Stomach smooth muscle (tissue), 2 donors: ENCODE measurements around the gene MRPS34.

ENCODE experiments used
- H3K27ac ChIP-seq: one replicate; pipeline ENCODE4 v1.7.0; 2013; ENCODE audit warnings: mild to moderate bottlenecking, low read length, inconsistent platforms
- H3K27me3 ChIP-seq, 2 donors: one replicate each; pipeline ENCODE4 v1.7.0; 2013; ENCODE audit warnings: low read length in 2 of 2; ENCODE audit not compliant: insufficient read depth in 2 of 2, control insufficient read depth in 1 of 2
- H3K36me3 ChIP-seq, 2 donors: one replicate each; pipeline ENCODE4 v1.7.0; 2013; ENCODE audit warnings: low read length in 2 of 2; ENCODE audit not compliant: control insufficient read depth in 2 of 2, insufficient read depth in 2 of 2
- H3K4me1 ChIP-seq: one replicate; pipeline ENCODE4 v1.7.0; 2013; ENCODE audit warnings: low read length; ENCODE audit not compliant: control insufficient read depth, insufficient read depth
- H3K4me3 ChIP-seq, 2 donors: one replicate each; pipeline ENCODE4 v1.7.0; 2013; ENCODE audit warnings: low read length in 2 of 2
- H3K9ac ChIP-seq, 2 donors: one replicate each; pipeline ENCODE4 v1.7.0; 2013; ENCODE audit warnings: low read length in 2 of 2, mild to moderate bottlenecking in 1 of 2
- H3K9me3 ChIP-seq, 2 donors: one replicate each; pipeline ENCODE4 v1.7.0; 2013; ENCODE audit warnings: low read length in 2 of 2; ENCODE audit not compliant: control insufficient read depth in 2 of 2
- donor health status: healthy.
- donor health status: Pancreatic carcinoma.

MRPS34 gene

GRCh38 chr16:1747934-1748333 is 25.0 kb downstream of the MRPS34 start:
- H3K9me3 ChIP-seq = no peaks in the 10 kb centered on the region
- H3K27me3 ChIP-seq = no peaks in the 10 kb centered on the region
- H3K9ac ChIP-seq = no peak overlapping the region
- no peak overlapping the region for H3K4me3 ChIP-seq
- H3K27ac ChIP-seq = no peak overlapping the region
- H3K36me3 ChIP-seq = peaks cover 36 to 57% of the 10 kb centered on the region in 2 donors
- H3K4me1 ChIP-seq = no peaks in the 10 kb centered on the region

- Histone ChIP-seq H3K27ac (no peak overlapping the region), H3K9ac (no peak overlapping the region), H3K9me3 (no peaks in the 10 kb centered on the region), H3K27me3 (no peaks in the 10 kb centered on the region), H3K4me1 (no peaks in the 10 kb centered on the region), H3K4me3 (no peak overlapping the region), H3K36me3 (peaks cover 34 to 53% of the 10 kb centered on the region in 2 donors)
These were observed 26.2 kb downstream of the MRPS34 start for GRCh38 chr16:1746693-1747195.

GRCh38 chr16:1745900-1746692 is 26.8 kb downstream of the MRPS34 start:
- H3K9me3 ChIP-seq = no peaks in the 10 kb centered on the region
- no peak overlapping the region for H3K9ac ChIP-seq

GRCh38 chr16:1745181-1745899 is 27.6 kb downstream of the MRPS34 start:
- H3K4me3 ChIP-seq = no peak overlapping the region
- H3K27ac ChIP-seq = no peak overlapping the region
- peaks cover 38 to 58% of the 10 kb centered on the region in 2 donors for H3K36me3 ChIP-seq

More at GRCh38 chr16:1745900-1746692, 26.8 kb downstream of the MRPS34 start:
- no peaks in the 10 kb centered on the region for H3K27me3 ChIP-seq
- H3K4me1 ChIP-seq = no peaks in the 10 kb centered on the region
- H3K36me3 ChIP-seq = peaks cover 34 to 51% of the 10 kb centered on the region in 2 donors
- no peak overlapping the region for H3K27ac ChIP-seq
- no peak overlapping the region for H3K4me3 ChIP-seq

DNA sequence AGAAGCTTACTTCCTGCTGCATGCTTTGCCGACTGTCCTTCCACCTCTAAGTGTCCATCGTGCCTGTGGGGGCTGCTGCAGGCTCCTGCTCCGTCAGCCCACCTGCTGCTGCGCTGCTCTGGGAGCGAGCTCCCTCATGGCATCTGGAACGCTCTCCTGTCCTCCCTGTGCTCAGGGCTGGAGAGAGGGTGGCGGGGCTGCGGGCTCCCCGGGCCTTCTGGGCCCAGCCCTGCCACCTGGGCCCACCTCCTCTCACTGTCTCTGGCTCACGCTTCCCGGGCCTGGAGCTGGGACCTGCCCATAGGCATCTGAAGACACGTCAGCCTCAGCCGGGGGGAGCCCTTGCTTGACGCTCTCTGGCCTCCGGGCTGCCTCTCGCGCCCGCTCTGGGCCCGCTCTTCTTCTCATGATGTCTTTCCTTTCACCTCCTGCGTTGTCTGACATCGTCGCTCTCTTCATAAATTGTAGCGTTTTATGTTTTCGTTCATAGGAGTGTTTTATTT is 28.5 kb downstream of the MRPS34 start:
- H3K4me3 ChIP-seq = no peak overlapping the region
- H3K27me3 ChIP-seq = no peaks in the 10 kb centered on the region
- H3K36me3 ChIP-seq = peaks cover 34 to 56% of the 10 kb centered on the region in 2 donors
- H3K9me3 ChIP-seq = no peaks in the 10 kb centered on the region
- H3K9ac ChIP-seq = no peak overlapping the region
- no peaks in the 10 kb centered on the region for H3K4me1 ChIP-seq
- H3K27ac ChIP-seq = no peak overlapping the region

More at GRCh38 chr16:1745181-1745899, 27.6 kb downstream of the MRPS34 start:
- Histone ChIP-seq H3K4me1 (no peaks in the 10 kb centered on the region), H3K9ac (no peak overlapping the region), H3K9me3 (no peaks in the 10 kb centered on the region), H3K27me3 (no peaks in the 10 kb centered on the region)

DNA sequence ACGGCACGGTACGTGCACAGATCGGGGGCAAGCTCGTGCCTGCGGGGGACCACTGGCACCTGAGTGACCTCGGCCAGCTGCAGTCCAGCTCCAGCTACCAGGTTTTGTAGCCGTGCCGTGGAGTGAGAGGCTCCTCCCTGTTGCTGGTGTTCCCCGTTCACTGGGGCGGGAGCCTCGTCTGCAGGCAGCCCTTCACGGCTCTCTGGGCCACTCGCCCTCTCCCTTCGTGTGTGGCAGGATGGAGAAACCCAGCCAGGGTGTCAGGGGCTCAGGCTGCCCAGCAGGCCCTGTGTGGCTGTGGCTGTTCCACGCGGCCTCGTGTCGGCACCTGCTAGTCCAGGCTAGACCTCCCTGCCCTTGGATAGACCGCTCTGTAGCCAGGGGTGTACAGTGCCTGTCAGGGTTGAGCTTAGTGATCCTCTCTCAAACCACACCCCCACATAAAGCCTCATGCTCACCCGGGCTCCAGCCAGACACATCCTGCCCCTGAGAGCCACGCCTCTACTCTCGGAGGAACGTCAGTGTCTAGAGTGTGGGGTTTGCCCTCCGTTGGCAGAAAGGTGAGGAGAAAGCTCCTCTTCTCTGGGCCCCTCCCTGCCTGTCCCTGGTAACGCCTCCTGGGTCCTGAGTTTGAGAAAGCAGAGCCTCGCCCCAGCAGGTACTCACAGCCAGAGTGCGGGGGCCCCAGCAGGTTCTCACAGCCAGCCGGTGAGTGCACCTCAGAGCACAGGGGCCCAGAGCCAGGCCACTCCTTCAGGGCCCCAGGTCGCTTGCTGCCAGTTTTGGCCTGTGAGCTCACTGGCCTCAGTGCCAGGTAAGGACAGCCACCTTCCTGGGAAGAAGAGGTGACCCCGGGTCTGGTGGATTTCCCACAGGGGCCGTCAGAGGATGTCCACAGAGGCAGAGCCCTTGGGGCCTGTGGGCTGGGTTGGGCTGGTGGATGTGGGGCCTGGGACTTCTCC is 29.3 kb downstream of the MRPS34 start:
- Histone ChIP-seq H3K4me3 (no peak overlapping the region), H3K9ac (no peak overlapping the region), H3K36me3 (peaks cover 27 to 48% of the 10 kb centered on the region in 2 donors)

GRCh38 chr16:1741553-1742165 is 31.3 kb downstream of the MRPS34 start:
- no peaks in the 10 kb centered on the region for H3K27me3 ChIP-seq
- H3K36me3 ChIP-seq = peaks cover 14 to 32% of the 10 kb centered on the region in 2 donors

More for the DNA sequence above, 29.3 kb downstream of the MRPS34 start:
- Histone ChIP-seq H3K27ac (no peak overlapping the region), H3K27me3 (no peaks in the 10 kb centered on the region), H3K4me1 (no peaks in the 10 kb centered on the region), H3K9me3 (no peaks in the 10 kb centered on the region)

DNA sequence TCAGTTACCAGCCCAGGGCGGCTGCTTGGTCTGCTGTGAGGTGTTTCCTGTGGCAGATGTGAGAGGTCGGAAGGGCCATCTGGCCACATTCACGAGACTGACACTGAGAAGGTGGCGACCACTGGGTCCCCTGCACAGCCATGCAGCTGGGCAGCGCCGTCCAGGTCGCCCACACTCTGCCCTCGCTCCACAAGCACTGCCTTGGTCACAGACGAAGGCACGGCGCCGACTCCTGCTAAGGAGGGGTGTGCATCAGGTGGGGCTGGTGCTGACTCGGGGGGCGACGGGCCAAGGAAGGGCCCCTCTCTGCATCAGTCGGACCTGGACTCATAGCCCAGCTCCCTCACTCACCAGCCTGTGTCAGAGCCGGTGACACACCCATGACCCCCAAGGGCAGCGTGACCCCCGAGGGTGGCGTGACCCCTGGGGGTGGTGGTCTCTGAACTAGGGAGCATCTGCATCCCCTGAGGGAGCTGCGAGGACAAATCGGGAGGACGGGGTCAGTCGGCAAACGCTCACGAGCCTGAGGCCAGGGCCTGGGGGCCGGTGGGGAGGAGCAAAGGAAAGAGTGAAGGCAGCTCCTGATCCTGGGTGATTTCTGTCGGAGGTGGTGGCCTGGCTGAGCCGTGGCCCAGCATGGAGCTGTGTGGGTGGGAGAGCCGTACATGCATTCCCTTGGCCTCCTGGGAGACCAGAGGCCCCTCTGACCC is 32.0 kb downstream of the MRPS34 start:
- Histone ChIP-seq H3K9me3 (no peaks in the 10 kb centered on the region), H3K4me1 (no peaks in the 10 kb centered on the region), H3K27ac (no peak overlapping the region), H3K27me3 (no peaks in the 10 kb centered on the region), H3K36me3 (peaks cover 14 to 32% of the 10 kb centered on the region in 2 donors), H3K9ac (no peak overlapping the region), H3K4me3 (no peak overlapping the region)

More at GRCh38 chr16:1741553-1742165, 31.3 kb downstream of the MRPS34 start:
- no peaks in the 10 kb centered on the region for H3K9me3 ChIP-seq
- H3K4me3 ChIP-seq = no peak overlapping the region
- no peaks in the 10 kb centered on the region for H3K4me1 ChIP-seq
- H3K27ac ChIP-seq = no peak overlapping the region
- H3K9ac ChIP-seq = no peak overlapping the region

DNA sequence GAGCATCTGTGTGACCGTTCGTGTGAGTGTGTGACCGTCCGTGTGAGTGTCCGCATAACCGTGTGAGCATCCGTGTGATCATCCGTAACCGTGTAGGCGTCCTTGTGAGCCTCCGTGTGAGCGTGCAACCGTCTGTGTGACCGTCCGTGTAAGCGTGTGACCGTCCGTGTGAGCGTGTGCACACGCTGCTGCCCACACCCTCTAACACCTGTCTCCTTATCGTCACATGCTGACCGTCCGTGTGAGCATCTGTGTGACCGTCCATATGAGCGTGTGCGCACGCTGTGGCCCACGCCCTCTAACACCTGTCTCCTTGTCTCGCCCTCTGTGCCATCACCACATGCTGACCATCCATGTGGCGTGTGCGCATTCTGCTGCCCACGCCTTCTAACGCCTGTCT is 32.7 kb downstream of the MRPS34 start:
- Histone ChIP-seq H3K4me1 (no peaks in the 10 kb centered on the region), H3K27ac (no peak overlapping the region), H3K9me3 (no peaks in the 10 kb centered on the region), H3K27me3 (no peaks in the 10 kb centered on the region), H3K4me3 (no peak overlapping the region), H3K36me3 (peaks cover 10 to 30% of the 10 kb centered on the region in 2 donors), H3K9ac (no peak overlapping the region)
